ENCODE results near the gene PPP4R1.

PPP4R1 gene

GRCh38 chr18:9521770-9522169, 92.6 kb downstream of the PPP4R1 start:
- Histone ChIP-seq H3K27me3 (replicated peaks; ENCODE audit: control insufficient read depth, insufficient read depth, low read length, poor library complexity, severe bottlenecking) (no peaks in the 10 kb centered on the region), H3K4me1 (ENCODE audit: control insufficient read depth, insufficient read depth, low read length, poor library complexity, severe bottlenecking) (no peaks in the 10 kb centered on the region), H3K27ac (ENCODE audit: insufficient read depth, low read length, poor library complexity, severe bottlenecking) (no peak overlapping the region), H3K36me3 (ENCODE audit: control insufficient read depth, insufficient read depth, low read length) (peaks cover 26% of the 10 kb centered on the region), H3K9me3 (ENCODE audit: control insufficient read depth, low read length) (no peaks in the 10 kb centered on the region), H3K4me3 (ENCODE audit: insufficient read depth, low read depth, low read length, poor library complexity, severe bottlenecking) (no peak overlapping the region)
- no peak for DNase-seq

- H3K27ac ChIP-seq (ENCODE audit: insufficient read depth, low read length, poor library complexity, severe bottlenecking): no peak overlapping the region
- H3K9me3 ChIP-seq (ENCODE audit: control insufficient read depth, low read length): no peaks in the 10 kb centered on the region
- H3K36me3 ChIP-seq (ENCODE audit: control insufficient read depth, insufficient read depth, low read length): peaks cover 20% of the 10 kb centered on the region
- no peak overlapping the region for H3K4me3 ChIP-seq (ENCODE audit: insufficient read depth, low read depth, low read length, poor library complexity, severe bottlenecking)
- H3K27me3 ChIP-seq (replicated peaks; ENCODE audit: control insufficient read depth, insufficient read depth, low read length, poor library complexity, severe bottlenecking): no peaks in the 10 kb centered on the region
- DNase-seq: no peak
- H3K4me1 ChIP-seq (ENCODE audit: control insufficient read depth, insufficient read depth, low read length, poor library complexity, severe bottlenecking): no peaks in the 10 kb centered on the region
Observed at GRCh38 chr18:9520666-9521065, 93.7 kb downstream of the PPP4R1 start.

GRCh38 chr18:9519399-9519798, 95.0 kb downstream of the PPP4R1 start:
- Histone ChIP-seq H3K9me3 (ENCODE audit: control insufficient read depth, low read length) (no peaks in the 10 kb centered on the region), H3K27me3 (replicated peaks; ENCODE audit: control insufficient read depth, insufficient read depth, low read length, poor library complexity, severe bottlenecking) (no peaks in the 10 kb centered on the region), H3K4me3 (ENCODE audit: insufficient read depth, low read depth, low read length, poor library complexity, severe bottlenecking) (no peak overlapping the region), H3K27ac (ENCODE audit: insufficient read depth, low read length, poor library complexity, severe bottlenecking) (no peak overlapping the region), H3K36me3 (ENCODE audit: control insufficient read depth, insufficient read depth, low read length) (peaks cover 17% of the 10 kb centered on the region), H3K4me1 (ENCODE audit: control insufficient read depth, insufficient read depth, low read length, poor library complexity, severe bottlenecking) (no peaks in the 10 kb centered on the region)
- no peak for DNase-seq

- DNase-seq: no peak
- Histone ChIP-seq H3K4me3 (ENCODE audit: insufficient read depth, low read depth, low read length, poor library complexity, severe bottlenecking) (no peak overlapping the region), H3K4me1 (ENCODE audit: control insufficient read depth, insufficient read depth, low read length, poor library complexity, severe bottlenecking) (no peaks in the 10 kb centered on the region), H3K36me3 (ENCODE audit: control insufficient read depth, insufficient read depth, low read length) (peaks cover 17% of the 10 kb centered on the region), H3K27me3 (replicated peaks; ENCODE audit: control insufficient read depth, insufficient read depth, low read length, poor library complexity, severe bottlenecking) (no peaks in the 10 kb centered on the region), H3K9me3 (ENCODE audit: control insufficient read depth, low read length) (no peaks in the 10 kb centered on the region), H3K27ac (ENCODE audit: insufficient read depth, low read length, poor library complexity, severe bottlenecking) (no peak overlapping the region)
Observed at GRCh38 chr18:9517869-9518268, 96.5 kb downstream of the PPP4R1 start.

GRCh38 chr18:9516437-9517064, 97.8 kb downstream of the PPP4R1 start:
- Histone ChIP-seq H3K36me3 (ENCODE audit: control insufficient read depth, insufficient read depth, low read length) (peaks cover 5% of the 10 kb centered on the region), H3K4me1 (ENCODE audit: control insufficient read depth, insufficient read depth, low read length, poor library complexity, severe bottlenecking) (no peaks in the 10 kb centered on the region), H3K4me3 (ENCODE audit: insufficient read depth, low read depth, low read length, poor library complexity, severe bottlenecking) (no peak overlapping the region), H3K9me3 (ENCODE audit: control insufficient read depth, low read length) (no peaks in the 10 kb centered on the region), H3K27me3 (replicated peaks; ENCODE audit: control insufficient read depth, insufficient read depth, low read length, poor library complexity, severe bottlenecking) (no peaks in the 10 kb centered on the region), H3K27ac (ENCODE audit: insufficient read depth, low read length, poor library complexity, severe bottlenecking) (no peak overlapping the region)
- no peak for DNase-seq

GRCh38 chr18:9513971-9514512, 100.3 kb downstream of the PPP4R1 start:
- H3K27me3 ChIP-seq (replicated peaks; ENCODE audit: control insufficient read depth, insufficient read depth, low read length, poor library complexity, severe bottlenecking): no peaks in the 10 kb centered on the region
- H3K4me3 ChIP-seq (ENCODE audit: insufficient read depth, low read depth, low read length, poor library complexity, severe bottlenecking): no peak overlapping the region
- H3K27ac ChIP-seq (ENCODE audit: insufficient read depth, low read length, poor library complexity, severe bottlenecking): no peak overlapping the region
- no peaks in the 10 kb centered on the region for H3K36me3 ChIP-seq (ENCODE audit: control insufficient read depth, insufficient read depth, low read length)
- no peaks in the 10 kb centered on the region for H3K4me1 ChIP-seq (ENCODE audit: control insufficient read depth, insufficient read depth, low read length, poor library complexity, severe bottlenecking)
- H3K9me3 ChIP-seq (ENCODE audit: control insufficient read depth, low read length): no peaks in the 10 kb centered on the region
- no peak for DNase-seq

- no peaks in the 10 kb centered on the region for H3K36me3 ChIP-seq (ENCODE audit: control insufficient read depth, insufficient read depth, low read length)
- H3K27ac ChIP-seq (ENCODE audit: insufficient read depth, low read length, poor library complexity, severe bottlenecking): no peak overlapping the region
- H3K9me3 ChIP-seq (ENCODE audit: control insufficient read depth, low read length): no peaks in the 10 kb centered on the region
- no peak for DNase-seq
- no peaks in the 10 kb centered on the region for H3K4me1 ChIP-seq (ENCODE audit: control insufficient read depth, insufficient read depth, low read length, poor library complexity, severe bottlenecking)
- no peaks in the 10 kb centered on the region for H3K27me3 ChIP-seq (replicated peaks; ENCODE audit: control insufficient read depth, insufficient read depth, low read length, poor library complexity, severe bottlenecking)
- H3K4me3 ChIP-seq (ENCODE audit: insufficient read depth, low read depth, low read length, poor library complexity, severe bottlenecking): no peak overlapping the region
Observed at GRCh38 chr18:9508446-9509025, 105.8 kb downstream of the PPP4R1 start.

- Histone ChIP-seq H3K27me3 (replicated peaks; ENCODE audit: control insufficient read depth, insufficient read depth, low read length, poor library complexity, severe bottlenecking) (no peaks in the 10 kb centered on the region), H3K9me3 (ENCODE audit: control insufficient read depth, low read length) (no peaks in the 10 kb centered on the region), H3K4me1 (ENCODE audit: control insufficient read depth, insufficient read depth, low read length, poor library complexity, severe bottlenecking) (no peaks in the 10 kb centered on the region), H3K4me3 (ENCODE audit: insufficient read depth, low read depth, low read length, poor library complexity, severe bottlenecking) (no peak overlapping the region), H3K36me3 (ENCODE audit: control insufficient read depth, insufficient read depth, low read length) (no peaks in the 10 kb centered on the region), H3K27ac (ENCODE audit: insufficient read depth, low read length, poor library complexity, severe bottlenecking) (no peak overlapping the region)
- DNase-seq: no peak
Observed at GRCh38 chr18:9507565-9508088, 106.7 kb downstream of the PPP4R1 start.

GRCh38 chr18:9506046-9506792, 108.1 kb downstream of the PPP4R1 start:
- no peak overlapping the region for H3K4me3 ChIP-seq (ENCODE audit: insufficient read depth, low read depth, low read length, poor library complexity, severe bottlenecking)
- no peak overlapping the region for H3K27ac ChIP-seq (ENCODE audit: insufficient read depth, low read length, poor library complexity, severe bottlenecking)
- DNase-seq: no peak
- H3K4me1 ChIP-seq (ENCODE audit: control insufficient read depth, insufficient read depth, low read length, poor library complexity, severe bottlenecking): no peaks in the 10 kb centered on the region
- no peaks in the 10 kb centered on the region for H3K9me3 ChIP-seq (ENCODE audit: control insufficient read depth, low read length)
- no peaks in the 10 kb centered on the region for H3K36me3 ChIP-seq (ENCODE audit: control insufficient read depth, insufficient read depth, low read length)
- H3K27me3 ChIP-seq (replicated peaks; ENCODE audit: control insufficient read depth, insufficient read depth, low read length, poor library complexity, severe bottlenecking): no peaks in the 10 kb centered on the region
